GM19035 (cell line): ENCODE data around the gene CCDC150.

Source experiments
- ATAC-seq: cut with Tn5 transposase; IDR thresholded peaks from one replicate; pipeline ENCODE4 v1.9.1; 2021; ENCODE audit not compliant: unreplicated experiment

Gene CCDC150

DNA sequence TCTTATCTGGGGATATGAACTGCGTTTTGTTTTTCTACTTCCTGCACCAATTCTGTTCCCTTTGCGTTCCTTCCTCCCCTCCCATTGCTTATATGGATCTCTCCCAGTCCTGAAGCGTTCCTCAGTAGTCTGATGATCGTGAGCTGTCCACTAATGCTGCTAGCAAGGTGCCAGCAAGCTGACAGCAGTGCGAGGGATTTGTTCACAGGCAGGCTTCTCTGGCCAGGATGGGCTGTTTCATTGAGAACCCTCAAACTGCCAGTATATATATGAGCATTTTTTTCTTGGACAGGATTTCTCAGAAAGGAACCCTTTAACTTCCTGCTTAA, 119.8 kb downstream of the CCDC150 start:
- ATAC-seq, result no peak

DNA sequence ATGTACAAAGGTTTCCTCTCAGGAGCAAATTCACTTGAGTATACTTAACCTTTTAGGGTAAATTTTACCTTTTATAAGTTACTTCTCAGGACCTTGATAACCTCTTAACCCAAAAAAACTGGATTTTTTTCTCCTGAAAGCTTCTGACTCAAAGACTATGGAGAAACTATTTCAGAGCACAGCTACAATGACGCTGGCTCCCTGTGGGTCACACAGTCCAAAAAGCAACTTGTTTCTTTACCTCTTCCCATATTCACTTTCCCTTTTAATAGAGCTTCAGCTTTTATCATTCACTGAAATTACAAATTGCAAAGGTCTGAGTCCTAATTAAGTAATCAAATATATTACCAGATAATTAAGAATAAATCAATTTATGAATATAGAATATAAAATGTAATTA, 127.6 kb downstream of the CCDC150 start:
- no peak for ATAC-seq
